ENCODE data around the gene TSPAN9.

Gene TSPAN9

GRCh38 chr12:3189282-3189681 lies 112.1 kb downstream of the TSPAN9 start:
- no peaks in the 10 kb centered on the region for H3K27me3 ChIP-seq (replicated peaks)
- no peak for TF ChIP-seq CTCF (IDR thresholded peaks at IDR 0.05; ENCODE audit: low read depth, low read length, missing control alignments)
- no peak for DNase-seq
- no peak overlapping the region for H3K27ac ChIP-seq
- H3K36me3 ChIP-seq (replicated peaks) = no peaks in the 10 kb centered on the region
- in situ Hi-C loops (cut with HindIII; ENCODE audit: low pct_ligation_motif_present, low sequenced_read_pairs) = no loop called here
- H3K4me3 ChIP-seq (ENCODE audit: low read depth, low read length) = no peak overlapping the region

DNA sequence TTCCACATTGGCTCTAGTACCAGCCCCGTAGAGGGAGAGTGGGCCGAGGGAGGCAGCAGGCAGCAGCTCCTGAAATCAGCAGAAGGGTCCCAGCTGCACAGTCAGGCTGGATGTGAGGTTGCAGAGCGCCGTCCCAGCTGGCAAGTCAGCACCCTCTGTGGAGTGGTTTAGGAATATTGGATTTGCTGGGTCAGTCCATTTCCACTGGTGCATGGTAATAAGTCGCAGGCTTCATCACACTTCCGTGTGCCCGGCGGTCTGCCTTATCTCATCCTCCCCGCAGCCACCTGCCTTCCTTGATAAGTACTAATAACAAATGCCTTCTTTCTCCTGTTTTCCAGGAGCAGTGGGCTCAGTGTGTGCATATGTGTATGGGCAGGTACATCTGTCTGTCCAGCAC lies 112.9 kb downstream of the TSPAN9 start:
- Histone ChIP-seq H3K36me3 (replicated peaks) (no peaks in the 10 kb centered on the region), H3K4me3 (ENCODE audit: low read depth, low read length) (no peak overlapping the region), H3K27ac (no peak overlapping the region), H3K27me3 (replicated peaks) (no peaks in the 10 kb centered on the region)
- no peak for DNase-seq
- in situ Hi-C loops (cut with HindIII; ENCODE audit: low pct_ligation_motif_present, low sequenced_read_pairs) = no loop called here
- TF ChIP-seq CTCF (IDR thresholded peaks at IDR 0.05; ENCODE audit: low read depth, low read length, missing control alignments) = no peak

GRCh38 chr12:3191450-3191849 lies 114.3 kb downstream of the TSPAN9 start:
- Histone ChIP-seq H3K36me3 (replicated peaks) (no peaks in the 10 kb centered on the region), H3K27me3 (replicated peaks) (no peaks in the 10 kb centered on the region), H3K27ac (no peak overlapping the region), H3K4me3 (ENCODE audit: low read depth, low read length) (no peak overlapping the region)
- no peak for TF ChIP-seq CTCF (IDR thresholded peaks at IDR 0.05; ENCODE audit: low read depth, low read length, missing control alignments)
- no peak for DNase-seq
- in situ Hi-C loops (cut with HindIII; ENCODE audit: low pct_ligation_motif_present, low sequenced_read_pairs) = no loop called here

- Histone ChIP-seq H3K36me3 (replicated peaks) (no peaks in the 10 kb centered on the region), H3K27me3 (replicated peaks) (no peaks in the 10 kb centered on the region), H3K4me3 (ENCODE audit: low read depth, low read length) (no peak overlapping the region), H3K27ac (no peak overlapping the region)
- in situ Hi-C loops (cut with HindIII; ENCODE audit: low pct_ligation_motif_present, low sequenced_read_pairs) = no loop called here
- no peak for DNase-seq
- TF ChIP-seq CTCF (IDR thresholded peaks at IDR 0.05; ENCODE audit: low read depth, low read length, missing control alignments) = no peak
Measured at GRCh38 chr12:3192221-3192620, 115.0 kb downstream of the TSPAN9 start.

DNA sequence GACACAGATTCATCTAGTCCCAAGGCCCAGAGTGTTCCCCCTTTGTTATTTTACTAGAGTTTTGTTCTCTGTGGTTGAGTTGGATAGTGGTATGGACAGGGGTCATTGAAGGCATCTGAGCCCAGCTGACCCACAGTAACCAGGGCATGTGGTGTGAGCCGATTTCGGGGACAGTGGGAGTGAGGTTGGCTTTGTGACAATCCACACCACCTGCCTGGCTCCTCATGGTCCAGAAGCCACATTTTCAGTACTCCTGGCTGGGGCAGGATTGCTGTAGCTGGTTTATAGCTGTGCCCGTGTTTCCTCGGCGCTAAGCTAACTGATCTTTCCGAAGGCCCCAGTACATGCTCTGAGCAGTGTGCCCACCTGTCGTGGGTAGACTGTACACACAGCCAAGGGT lies 116.0 kb downstream of the TSPAN9 start:
- Histone ChIP-seq H3K4me3 (ENCODE audit: low read depth, low read length) (no peak overlapping the region), H3K27ac (no peak overlapping the region), H3K36me3 (replicated peaks) (no peaks in the 10 kb centered on the region), H3K27me3 (replicated peaks) (no peaks in the 10 kb centered on the region)
- TF ChIP-seq CTCF (IDR thresholded peaks at IDR 0.05; ENCODE audit: low read depth, low read length, missing control alignments) = no peak
- no peak for DNase-seq
- in situ Hi-C loops (cut with HindIII; ENCODE audit: low pct_ligation_motif_present, low sequenced_read_pairs) = no loop called here

- in situ Hi-C loops (cut with HindIII; ENCODE audit: low pct_ligation_motif_present, low sequenced_read_pairs) = no loop called here
- Histone ChIP-seq H3K27ac (no peak overlapping the region), H3K4me3 (ENCODE audit: low read depth, low read length) (no peak overlapping the region), H3K27me3 (replicated peaks) (no peaks in the 10 kb centered on the region), H3K36me3 (replicated peaks) (no peaks in the 10 kb centered on the region)
- no peak for DNase-seq
- TF ChIP-seq CTCF (IDR thresholded peaks at IDR 0.05; ENCODE audit: low read depth, low read length, missing control alignments) = no peak
Measured at GRCh38 chr12:3193755-3194154, 116.6 kb downstream of the TSPAN9 start.

All from brain microvascular endothelial cell (primary cell).